OCI-LY7 (cell line): ENCODE data around the gene SH3PXD2A.

Experiments used
- CTCF ChIP-seq: fragments of 200-600 bp; sonication (generic); conservative IDR thresholded peaks from 2 replicates; pipeline ENCODE4 v1.5.1; 2014; ENCODE audit warnings: mild to moderate bottlenecking, antibody characterized with exemption, low read length, moderate library complexity, mixed read lengths
- EZH2phosphoT487 ChIP-seq: fragments of 200-600 bp; sonication (generic); IDR thresholded peaks from 2 replicates; pipeline ENCODE4 v1.6.1; 2018; ENCODE audit warnings: low read depth, borderline replicate concordance, mild to moderate bottlenecking, mixed run types, antibody characterized with exemption, low read length, moderate library complexity, mixed read lengths

DNA sequence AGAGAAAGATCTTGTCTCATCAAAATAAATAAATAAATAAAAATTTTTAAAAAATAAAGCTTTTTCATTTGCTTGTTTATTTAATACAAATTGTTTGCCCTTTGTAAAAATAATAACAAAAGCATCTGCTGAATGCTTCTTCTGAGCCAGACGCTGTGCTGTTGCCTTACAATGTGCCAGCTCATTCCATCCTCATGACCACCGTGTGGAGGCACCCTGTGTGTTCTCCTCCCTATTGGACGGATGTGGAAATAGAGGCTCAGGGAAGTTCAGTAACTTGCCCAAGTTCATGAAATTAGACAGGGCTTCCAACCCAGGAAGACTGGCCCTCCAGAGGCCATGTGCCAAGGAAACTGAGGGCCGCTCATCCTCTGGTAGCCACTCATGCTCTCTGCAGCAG, 120.6 kb downstream of the SH3PXD2A start:
- no peak for TF ChIP-seq CTCF
- no peak for TF ChIP-seq EZH2phosphoT487
